ENCODE data around the gene PYGB.

PYGB gene

DNA sequence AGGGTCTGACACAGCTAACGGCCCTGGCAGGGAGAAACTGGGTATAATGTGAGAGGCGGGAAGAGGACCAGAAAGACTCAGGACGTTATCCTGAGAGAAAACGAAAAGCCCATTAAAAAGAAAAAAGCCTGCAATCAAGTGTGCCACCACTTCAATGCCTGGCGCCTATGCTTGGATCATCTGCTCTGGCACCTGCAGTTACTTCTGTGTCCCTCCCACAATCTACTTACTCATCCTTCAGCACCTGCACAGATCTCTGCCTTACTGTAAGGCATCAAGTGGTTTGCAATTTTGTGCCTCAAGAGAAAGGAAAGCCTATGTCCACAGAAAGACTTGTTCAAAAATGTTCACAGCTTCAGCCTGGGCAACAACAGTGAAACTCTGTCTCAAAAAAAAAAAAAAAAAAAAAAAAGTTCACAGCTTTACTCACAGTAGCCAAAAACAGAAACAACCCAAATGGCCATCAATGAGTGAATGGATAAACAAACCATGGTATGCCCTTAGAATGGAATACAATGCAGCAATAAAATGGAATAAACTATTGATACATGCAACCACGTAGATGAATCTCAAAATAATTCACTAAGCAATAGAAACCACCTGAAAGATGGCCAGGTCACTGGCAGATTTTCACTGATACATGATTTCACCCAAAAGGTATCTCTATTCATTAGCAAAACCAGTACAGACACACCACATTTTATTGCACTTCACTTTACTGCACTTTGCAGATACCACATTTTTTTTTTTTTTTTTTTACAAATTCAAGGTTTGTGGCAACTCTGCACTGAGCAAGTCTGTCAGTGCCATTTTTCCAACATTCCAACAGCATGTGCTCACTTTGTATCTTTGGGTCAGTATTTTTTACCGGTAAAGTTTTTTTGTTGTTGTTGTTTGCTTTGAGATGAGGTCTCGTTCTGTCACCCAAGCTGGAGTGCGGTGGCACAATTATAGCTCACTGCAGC is 94.1 kb downstream of the PYGB start:
- peak; percentile 41 for DNase-seq

DNA sequence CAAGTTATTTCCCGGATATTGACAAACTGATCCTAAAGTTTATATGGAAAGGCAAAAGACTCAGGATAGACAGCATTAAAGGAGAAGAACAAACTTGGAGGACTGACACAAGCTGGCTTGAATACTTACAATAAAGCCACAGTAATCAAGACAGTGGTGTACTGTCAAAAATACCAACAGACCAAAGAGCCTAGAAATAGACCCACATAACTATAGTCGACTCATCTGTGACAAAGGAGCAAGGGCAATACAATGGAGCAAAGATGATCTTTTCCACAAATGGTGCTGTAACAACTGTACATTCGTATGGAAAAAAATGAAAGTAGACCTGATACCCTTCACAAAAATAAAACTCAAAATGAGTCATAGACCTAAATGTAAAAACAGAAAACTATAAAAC is 96.7 kb downstream of the PYGB start:
- DNase-seq = no peak

DNA sequence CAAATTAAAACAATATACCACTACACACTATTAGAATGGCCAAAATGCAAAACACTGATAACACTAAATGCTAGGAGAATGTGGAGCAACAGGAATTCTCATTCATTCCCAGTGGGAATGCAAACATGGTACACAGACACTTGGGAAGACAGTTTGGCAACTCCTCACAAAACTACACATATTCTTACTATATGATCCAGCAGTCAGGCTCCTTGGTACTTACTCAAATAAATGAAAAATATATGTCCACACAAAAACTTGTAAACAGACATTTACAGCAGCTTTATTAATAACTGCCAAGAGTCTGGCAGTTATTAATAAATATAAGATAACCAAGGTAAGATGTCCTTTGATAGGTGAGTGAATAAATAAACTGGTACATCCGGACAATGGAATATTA is 97.8 kb downstream of the PYGB start:
- no peak for DNase-seq

DNA sequence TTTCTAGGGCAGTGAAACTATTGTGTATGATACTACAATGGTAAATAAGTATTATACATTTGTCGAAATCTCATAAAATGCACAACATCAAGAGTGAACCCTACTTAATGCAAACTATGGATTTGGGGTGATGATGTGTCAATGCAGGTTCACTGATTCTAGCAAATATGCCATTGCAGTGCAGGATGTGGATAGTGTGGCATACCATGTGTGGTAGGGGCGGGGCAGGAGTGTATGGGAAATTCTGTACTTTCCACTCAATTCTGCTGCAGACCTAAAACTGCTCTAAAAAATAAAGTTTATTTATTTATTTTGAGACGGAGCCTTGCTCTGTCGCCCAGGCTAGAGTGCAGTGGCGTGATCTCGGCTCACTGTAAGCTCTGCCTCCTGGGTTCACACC is 98.5 kb downstream of the PYGB start:
- no peak for DNase-seq
